ENCODE results near the gene DTNBP1.

Gene DTNBP1

GRCh38 chr6:15508931-15509330, 153.9 kb downstream of the DTNBP1 start:
- in situ Hi-C loops (cut with MboI; ENCODE audit: low sequenced_read_pairs), result loop anchor here (25.0 kb wide), 1 partner anchor 103 kb away; no protein-coding TSS in a partner anchor

GRCh38 chr6:15508441-15508871, 154.4 kb downstream of the DTNBP1 start:
- in situ Hi-C loops (cut with MboI; ENCODE audit: low sequenced_read_pairs), result loop anchor here (25.0 kb wide), 1 partner anchor 104 kb away; no protein-coding TSS in a partner anchor

GRCh38 chr6:15507746-15508145, 155.1 kb downstream of the DTNBP1 start:
- in situ Hi-C loops (cut with MboI; ENCODE audit: low sequenced_read_pairs), result loop anchor here (25.0 kb wide), 1 partner anchor 105 kb away; no protein-coding TSS in a partner anchor

GRCh38 chr6:15507221-15507620, 155.6 kb downstream of the DTNBP1 start:
- in situ Hi-C loops (cut with MboI; ENCODE audit: low sequenced_read_pairs), result loop anchor here (25.0 kb wide), 1 partner anchor 105 kb away; no protein-coding TSS in a partner anchor

- in situ Hi-C loops (cut with MboI; ENCODE audit: low sequenced_read_pairs), result loop anchor here (25.0 kb wide), 1 partner anchor 106 kb away; no protein-coding TSS in a partner anchor
These were observed 156.8 kb downstream of the DTNBP1 start for GRCh38 chr6:15506066-15506465.

- in situ Hi-C loops (cut with MboI; ENCODE audit: low sequenced_read_pairs), result loop anchor here (25.0 kb wide), 1 partner anchor 107 kb away; no protein-coding TSS in a partner anchor
These were observed 157.3 kb downstream of the DTNBP1 start for GRCh38 chr6:15505463-15505918.

GRCh38 chr6:15504581-15505350, 158.1 kb downstream of the DTNBP1 start:
- in situ Hi-C loops (cut with MboI; ENCODE audit: low sequenced_read_pairs), result loop anchor here (25.0 kb wide), 1 partner anchor 108 kb away; no protein-coding TSS in a partner anchor

GRCh38 chr6:15504040-15504495, 158.8 kb downstream of the DTNBP1 start:
- in situ Hi-C loops (cut with MboI; ENCODE audit: low sequenced_read_pairs), result loop anchor here (25.0 kb wide), 1 partner anchor 108 kb away; no protein-coding TSS in a partner anchor

- in situ Hi-C loops (cut with MboI; ENCODE audit: low sequenced_read_pairs), result loop anchor here (25.0 kb wide), 1 partner anchor 109 kb away; no protein-coding TSS in a partner anchor
These were observed 159.5 kb downstream of the DTNBP1 start for GRCh38 chr6:15503346-15503680.

GRCh38 chr6:15502446-15503345, 160.1 kb downstream of the DTNBP1 start:
- in situ Hi-C loops (cut with MboI; ENCODE audit: low sequenced_read_pairs), result loop anchor here (25.0 kb wide), 1 partner anchor 110 kb away; no protein-coding TSS in a partner anchor

- in situ Hi-C loops (cut with MboI; ENCODE audit: low sequenced_read_pairs), result loop anchor here (25.0 kb wide), 1 partner anchor 110 kb away; no protein-coding TSS in a partner anchor
These were observed 160.9 kb downstream of the DTNBP1 start for GRCh38 chr6:15501826-15502445.

GRCh38 chr6:15500901-15501825, 161.7 kb downstream of the DTNBP1 start:
- in situ Hi-C loops (cut with MboI; ENCODE audit: low sequenced_read_pairs), result loop anchor here (25.0 kb wide), 1 partner anchor 111 kb away; no protein-coding TSS in a partner anchor

GRCh38 chr6:15500078-15500740, 162.6 kb downstream of the DTNBP1 start:
- in situ Hi-C loops (cut with MboI; ENCODE audit: low sequenced_read_pairs), result loop anchor here (25.0 kb wide), 1 partner anchor 112 kb away; no protein-coding TSS in a partner anchor

- in situ Hi-C loops (cut with MboI; ENCODE audit: low sequenced_read_pairs), result no loop called here
These were observed 163.2 kb downstream of the DTNBP1 start for GRCh38 chr6:15499591-15499990.

- in situ Hi-C loops (cut with MboI; ENCODE audit: low sequenced_read_pairs), result no loop called here
These were observed 163.7 kb downstream of the DTNBP1 start for GRCh38 chr6:15499125-15499524.

GRCh38 chr6:15498640-15499039, 164.2 kb downstream of the DTNBP1 start:
- in situ Hi-C loops (cut with MboI; ENCODE audit: low sequenced_read_pairs), result no loop called here

- in situ Hi-C loops (cut with MboI; ENCODE audit: low sequenced_read_pairs), result no loop called here
These were observed 166.3 kb downstream of the DTNBP1 start for GRCh38 chr6:15496345-15497131.

GRCh38 chr6:15495375-15495901, 167.4 kb downstream of the DTNBP1 start:
- in situ Hi-C loops (cut with MboI; ENCODE audit: low sequenced_read_pairs), result no loop called here

All from HL-60/S4 treated with phorbol 12-myristate 13-acetate at 8.2 ng/mL for 4 days and 3 days (cell line).